NCI-H2107 treated with DMSO at 0.1 percent for 48 hours (cell line): ENCODE results near the gene VSNL1.

Experiments
- DNase-seq: peaks from one replicate; lab custom pipeline; 2025; ENCODE audit not compliant: unreplicated experiment; lab: John Stamatoyannopoulos, UW

VSNL1 gene

DNA sequence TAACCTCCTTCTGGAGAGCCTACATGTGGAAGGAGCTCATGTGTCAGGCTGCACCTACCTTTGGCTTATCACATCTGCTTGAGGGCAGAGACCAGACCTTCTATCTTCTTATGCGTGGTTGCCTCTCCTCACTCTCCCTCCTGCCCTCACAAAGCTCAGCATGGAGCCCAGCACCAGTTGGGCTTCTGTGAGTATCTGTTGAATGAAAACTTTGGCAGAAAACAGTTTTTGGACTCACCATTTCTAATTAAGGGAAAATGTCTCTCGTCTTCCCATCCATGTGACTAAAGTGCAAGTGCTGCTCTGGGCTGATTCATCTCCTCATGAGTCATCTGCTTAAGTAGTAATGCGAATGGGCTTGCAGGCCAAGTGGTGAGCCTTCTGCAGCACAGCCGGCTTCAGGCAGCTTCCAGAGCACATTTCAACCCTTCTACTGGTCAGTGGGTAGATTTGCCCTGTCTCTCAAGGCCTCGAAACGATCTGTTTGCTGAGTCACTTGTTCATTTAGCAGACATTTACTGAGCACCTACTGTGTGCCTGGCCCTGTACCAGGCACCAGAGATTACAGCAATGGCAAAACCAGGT is 102.6 kb downstream of the VSNL1 start:
- no peak for DNase-seq

DNA sequence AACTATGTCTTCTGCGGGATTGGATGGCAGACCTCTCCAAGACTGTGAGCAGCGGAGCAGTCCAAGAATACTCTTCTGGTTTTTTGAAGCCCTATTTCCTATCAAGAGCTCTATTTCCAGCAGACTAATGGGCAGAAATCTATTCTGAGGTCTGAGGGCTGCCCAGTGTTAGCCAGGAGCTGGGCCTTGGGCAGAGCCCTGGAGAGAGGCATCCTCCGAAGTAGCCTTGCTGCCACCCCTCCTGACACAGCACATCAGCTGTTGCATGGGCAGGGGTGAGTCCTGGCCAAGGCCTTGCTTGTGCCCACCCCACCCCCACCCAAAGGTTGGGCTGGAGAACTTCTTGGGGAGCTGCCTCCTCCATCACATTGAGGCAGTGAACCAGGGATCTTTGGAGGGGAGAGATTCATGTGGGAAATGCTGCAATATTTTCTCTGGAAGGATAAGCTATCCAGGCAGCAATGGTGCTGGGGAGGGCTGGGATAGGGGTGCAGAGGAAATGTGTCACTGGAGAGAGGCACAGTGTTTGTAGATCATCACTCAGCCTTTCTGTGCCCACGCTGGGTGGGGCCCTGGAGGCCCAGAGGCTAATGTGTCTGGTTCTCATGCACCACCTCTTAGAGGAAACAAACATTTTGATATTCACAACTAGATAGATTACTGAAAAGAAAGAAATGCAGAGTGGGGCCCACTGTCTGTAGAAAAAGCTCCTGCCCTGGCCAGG is 104.7 kb downstream of the VSNL1 start:
- DNase-seq: no peak

DNA sequence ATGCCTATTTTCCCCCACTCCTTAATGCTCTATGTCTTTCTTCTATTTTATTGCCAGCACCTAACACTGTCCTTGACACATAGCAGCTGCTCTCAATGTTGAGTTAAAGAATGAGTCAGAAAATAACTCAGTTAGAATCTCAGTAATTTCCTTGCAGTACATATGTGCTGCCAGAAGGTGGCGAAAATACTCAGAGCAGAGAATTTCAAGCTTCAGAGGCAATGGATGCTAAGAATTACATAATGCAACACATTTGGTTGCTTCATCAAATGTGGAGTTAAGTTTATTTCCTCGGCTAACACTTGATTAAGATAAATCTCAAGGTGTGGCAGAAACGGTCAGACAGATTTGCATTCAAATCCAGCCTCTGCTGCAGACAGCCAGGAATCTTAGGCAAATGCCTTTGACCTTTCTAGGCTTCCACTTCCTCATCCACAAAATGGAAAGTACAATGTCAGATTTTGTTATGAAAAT is 105.6 kb downstream of the VSNL1 start:
- peak; percentile 24 for DNase-seq

DNA sequence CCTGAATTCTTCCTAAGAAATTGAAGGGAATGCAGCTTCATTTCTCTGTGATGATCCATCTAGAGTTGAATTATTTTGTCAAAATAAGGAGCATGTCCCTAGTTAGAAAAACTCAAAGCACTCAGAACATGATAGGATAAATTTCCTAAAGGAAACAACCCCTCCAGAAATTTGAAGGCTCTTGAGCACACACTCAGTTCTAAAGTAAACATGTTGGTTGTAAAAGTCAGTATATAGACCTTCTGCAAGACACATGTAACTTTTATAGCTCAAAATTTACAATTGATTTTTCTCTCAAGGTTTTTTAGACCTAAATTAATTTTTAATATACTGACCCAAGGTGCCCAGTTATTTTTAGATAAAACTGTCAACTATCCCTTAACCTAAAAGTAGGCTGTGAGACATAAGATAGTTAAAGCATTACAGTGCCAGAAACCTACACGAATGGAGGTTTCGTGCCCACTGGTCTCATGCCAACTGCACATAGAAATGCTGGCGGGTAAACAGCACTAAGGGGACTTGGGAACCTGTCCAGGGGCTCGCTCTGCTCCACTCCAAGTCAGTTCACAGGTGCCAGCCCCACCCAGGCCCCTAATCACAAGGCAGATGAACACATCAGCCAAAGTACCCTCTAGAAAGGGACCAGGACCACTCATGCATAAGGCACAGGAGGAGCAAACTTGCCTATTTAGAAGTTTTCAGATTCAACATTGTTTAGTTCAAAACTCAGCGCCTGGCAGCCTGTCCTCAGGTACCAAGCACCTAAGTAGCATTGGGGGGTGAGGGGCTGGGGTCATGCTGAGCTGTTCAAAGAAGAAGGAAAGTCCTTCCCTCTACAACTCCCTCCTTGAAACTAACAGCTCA is 106.6 kb downstream of the VSNL1 start:
- no peak for DNase-seq

DNA sequence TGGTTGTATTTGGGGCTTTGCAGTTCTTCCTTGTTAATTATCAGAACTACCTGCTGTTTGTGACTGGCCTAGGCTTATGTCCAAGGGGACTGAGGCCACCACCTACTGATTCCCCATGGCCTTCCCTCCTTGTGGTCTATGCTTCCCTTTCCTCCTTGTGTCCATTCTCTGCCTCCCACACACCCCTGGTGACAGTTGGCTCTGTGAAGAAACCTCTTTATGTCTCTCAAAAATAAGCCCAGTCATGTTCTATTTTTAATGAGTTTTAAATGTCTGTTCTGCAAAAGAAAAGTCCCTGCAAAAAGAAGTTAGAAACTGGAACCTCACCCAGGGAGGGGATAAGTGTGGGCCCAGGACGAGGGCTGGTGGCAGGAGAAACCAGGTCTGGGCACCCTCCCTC is 108.1 kb downstream of the VSNL1 start:
- DNase-seq: no peak

DNA sequence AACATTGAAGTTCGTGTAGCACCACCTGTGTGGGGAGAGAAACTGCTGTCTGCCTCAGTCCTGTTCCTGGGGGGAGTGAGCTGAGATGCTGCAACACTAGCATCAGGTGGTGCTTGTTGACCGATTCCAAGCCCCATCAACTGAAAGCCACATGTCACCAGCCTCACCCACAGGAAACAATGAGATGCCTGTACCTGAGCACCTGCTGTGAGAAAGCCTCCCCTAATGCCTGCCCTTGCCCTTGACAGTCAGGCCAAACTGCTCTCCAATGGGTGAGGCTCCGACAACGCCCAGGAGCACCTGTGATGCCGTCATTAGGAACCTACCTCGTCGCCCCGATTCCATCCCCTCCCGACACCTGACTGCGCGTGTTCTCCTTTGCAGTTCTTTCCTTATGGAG is 108.5 kb downstream of the VSNL1 start:
- DNase-seq: no peak

DNA sequence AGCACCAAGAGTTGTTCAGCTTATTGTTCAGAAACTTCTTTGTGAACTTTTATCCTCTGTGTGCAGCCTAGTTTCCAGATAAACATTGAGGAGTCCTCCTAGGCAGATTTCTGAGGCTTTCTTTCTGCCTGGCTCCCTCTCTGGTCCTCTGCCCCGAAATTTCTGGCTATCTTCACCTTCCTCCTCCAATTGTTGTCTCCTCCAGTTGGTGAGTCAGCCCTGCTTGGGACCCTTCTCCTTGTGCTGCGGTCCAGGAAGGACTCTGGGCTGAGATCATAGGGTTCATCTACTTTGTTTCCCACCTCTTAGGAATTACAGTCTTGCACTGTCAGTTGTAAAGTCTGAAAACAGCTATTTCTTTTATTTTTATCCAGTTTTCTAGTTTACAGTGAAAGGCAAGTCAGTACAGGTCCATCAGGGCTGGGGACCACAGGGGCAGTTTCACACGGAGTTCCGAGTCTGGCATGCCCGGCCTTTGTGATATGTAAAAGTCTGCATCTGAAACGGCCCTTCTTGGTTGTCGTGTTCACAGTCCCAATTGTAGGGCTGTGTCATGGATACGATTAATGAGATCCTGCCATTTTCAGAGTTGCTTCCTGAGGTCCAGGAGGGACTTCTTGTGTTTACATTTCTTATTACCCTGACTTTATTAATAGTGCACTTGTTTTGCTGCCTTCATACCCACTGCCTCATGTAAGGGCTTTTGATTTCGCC is 112.3 kb downstream of the VSNL1 start:
- DNase-seq: no peak

DNA sequence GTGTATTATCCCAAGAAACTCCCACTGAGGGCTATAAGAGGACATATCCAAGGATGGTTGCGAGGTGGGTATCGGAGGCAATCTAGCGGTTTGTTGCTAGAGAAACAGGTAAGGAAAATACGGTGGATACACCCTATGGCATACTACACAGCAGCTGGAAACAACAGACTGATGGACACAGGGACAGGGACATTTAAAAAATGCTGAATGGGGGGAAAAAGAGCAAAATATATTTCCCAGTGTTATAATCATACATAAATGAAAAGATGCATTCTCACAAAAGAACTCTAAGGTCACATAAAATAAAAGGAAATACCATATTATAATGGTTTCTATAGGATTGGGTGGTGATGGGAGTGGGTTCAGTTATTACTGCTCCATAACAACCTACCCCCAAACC is 117.3 kb downstream of the VSNL1 start:
- no peak for DNase-seq

DNA sequence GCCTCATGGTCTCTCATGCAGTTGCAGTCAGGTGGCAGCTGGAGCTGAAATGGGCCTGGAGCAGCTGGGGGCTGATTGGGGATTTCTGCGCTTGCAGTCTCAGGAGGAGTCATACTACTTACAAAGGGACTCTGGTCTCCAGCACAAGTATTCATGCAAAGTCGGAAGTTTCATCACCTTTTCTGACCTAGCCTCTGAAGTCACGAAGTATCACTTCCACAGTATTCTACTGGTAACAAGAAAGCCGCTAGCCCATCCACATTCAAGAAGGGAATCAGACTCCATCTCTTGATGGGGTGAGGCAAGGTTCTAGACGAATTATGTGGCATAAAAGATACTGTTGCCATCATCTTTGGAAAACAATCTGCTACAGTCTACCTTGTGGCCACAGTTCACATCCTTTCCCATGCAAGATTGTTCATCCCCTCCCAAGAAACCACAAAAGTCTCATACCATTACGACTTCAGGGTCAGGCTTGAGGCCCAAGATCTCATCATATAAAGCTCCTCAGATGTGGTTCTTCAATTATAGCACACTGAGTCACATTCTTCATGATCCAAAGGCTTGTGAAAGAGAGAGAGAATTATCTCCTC is 117.9 kb downstream of the VSNL1 start:
- DNase-seq: no peak

DNA sequence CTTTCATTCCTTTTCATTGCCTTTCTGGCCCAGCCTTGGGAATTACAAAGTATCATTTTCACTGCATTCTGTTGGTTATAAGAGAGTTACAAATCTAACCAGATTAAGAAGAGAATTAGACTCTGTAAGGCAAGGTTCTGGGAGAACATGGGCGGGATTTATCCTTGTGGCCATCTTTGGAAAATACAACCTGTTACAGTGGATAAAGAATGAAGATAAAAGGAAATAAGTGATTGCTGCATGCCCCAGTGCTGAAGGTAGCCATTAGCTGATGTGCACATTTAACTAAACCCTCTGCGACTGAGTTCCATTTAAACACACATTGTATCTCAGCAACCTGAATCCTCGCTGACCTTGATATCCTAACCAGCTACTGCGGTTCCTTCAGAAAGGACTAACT is 119.7 kb downstream of the VSNL1 start:
- no peak for DNase-seq

DNA sequence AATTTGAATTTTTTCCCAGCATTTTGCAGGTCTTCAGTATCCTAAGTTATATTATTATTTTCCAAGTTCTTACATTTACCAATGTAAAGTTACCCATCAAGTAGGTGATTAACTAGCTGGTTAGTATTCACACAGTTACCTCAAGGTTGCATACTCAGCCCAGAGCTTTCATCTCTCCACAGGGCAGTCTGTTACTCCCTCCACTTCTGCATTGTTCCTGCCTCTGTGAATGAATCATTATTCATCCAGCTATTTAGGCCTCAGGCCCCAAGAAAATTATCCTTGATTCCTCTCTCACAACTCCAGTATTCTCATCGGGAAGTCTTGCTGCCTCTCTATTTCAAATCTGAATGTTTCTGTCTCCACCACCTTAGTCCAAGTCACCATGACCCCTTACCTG is 121.0 kb downstream of the VSNL1 start:
- DNase-seq: no peak

DNA sequence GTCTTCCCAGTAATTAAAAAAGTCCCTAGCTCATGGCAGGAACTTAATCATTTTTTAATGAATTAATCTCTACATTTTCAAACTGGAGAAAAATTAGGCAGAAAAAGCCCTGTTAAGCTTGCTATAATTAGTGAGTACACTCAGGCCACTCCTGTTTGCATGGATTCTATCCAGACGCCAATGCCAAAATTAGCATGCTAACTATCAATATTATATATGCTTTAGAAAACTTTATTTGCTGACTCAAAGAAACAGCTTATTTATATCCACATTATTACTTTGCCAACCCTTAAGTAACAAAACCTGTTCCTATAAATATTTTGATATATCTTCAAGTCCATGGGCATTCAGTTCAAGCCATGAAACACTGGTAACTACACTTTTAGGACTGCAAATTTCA is 122.2 kb downstream of the VSNL1 start:
- no peak for DNase-seq

DNA sequence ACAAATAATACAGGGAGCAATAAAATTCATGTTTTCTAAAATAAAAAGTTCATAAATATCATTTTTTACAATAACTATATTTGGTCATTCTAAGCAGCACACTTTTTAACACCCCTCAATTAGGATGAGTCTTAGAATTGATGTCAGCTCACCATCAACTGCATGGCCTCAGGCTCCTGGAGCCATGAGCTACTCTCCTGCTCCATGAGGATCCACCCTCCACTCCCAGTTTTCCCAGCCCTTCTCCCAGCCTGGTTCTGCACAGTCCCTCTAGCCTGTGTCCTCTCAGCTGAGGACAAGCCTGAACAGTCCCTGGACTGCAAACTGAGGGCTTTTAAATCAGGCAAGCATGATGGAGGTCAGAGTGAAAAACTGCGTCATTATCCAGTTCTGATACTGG is 124.0 kb downstream of the VSNL1 start:
- DNase-seq: no peak

DNA sequence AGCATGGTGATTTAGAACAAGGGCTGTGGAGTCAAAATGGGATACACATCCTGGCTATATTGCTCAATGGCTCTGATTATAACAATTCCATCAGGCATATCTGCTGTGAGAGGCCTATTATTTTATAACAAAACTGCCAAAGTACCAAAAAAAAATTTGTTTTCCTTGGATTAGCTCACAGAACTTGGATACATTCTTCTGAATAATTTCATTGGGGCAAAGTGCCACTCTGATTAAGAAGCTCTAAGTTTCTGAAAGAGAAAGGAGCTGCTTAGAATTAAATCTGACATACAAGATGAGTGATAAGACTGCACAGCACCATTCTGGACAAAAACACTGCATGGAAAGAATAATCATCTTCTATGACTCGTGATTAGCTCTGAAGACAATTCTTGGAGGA is 127.4 kb downstream of the VSNL1 start:
- DNase-seq: no peak

DNA sequence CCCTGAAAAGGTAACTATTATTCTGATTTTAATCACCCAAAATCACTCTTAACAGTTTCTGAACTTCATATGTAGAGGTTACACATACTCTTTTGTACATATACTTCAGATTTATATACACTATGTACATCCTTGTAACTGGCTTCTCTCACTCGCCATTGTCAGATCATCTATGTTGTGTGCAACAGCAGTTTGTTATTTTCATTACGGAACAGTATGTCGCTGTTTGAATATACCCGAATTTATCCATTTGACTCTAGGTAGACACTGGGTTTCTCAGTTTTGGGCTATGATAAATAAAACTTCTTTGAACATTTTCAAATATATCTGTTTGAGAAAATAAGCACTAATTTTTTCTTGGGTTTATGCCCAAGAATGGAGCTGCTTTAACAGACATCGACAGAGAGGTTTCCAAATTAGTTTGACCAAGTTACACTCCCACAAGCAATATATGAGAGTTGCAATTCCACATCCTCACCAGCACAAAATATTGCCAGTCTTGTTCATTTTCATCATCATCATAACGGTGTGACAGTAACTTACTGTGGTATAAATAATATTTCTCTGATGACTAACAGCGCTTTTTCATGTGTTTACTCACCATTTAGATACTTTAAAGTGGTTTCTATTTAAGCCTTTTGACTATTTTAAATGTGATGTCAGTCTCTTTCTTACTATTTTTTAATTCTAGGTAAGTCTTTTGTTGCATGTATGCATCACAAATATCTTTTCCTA is 132.3 kb downstream of the VSNL1 start:
- DNase-seq: no peak

DNA sequence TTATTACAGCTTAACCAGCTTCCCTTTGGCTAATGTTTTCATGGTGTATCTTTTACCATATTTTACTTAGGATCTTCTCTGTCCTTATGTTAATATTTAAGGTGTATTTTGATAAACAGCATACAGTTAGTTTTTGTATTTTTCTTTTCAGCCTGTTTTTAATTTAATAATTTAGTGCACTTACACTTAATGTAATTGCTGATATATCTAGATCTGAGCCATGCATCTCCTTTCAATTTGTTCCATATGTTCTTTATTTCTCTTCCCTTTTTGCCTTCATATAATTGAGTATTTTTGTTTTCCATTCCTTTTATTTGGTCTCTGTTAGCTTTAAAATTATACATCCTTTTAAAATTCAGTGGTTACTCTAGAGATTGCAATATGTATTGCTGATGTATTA is 134.3 kb downstream of the VSNL1 start:
- DNase-seq: no peak

DNA sequence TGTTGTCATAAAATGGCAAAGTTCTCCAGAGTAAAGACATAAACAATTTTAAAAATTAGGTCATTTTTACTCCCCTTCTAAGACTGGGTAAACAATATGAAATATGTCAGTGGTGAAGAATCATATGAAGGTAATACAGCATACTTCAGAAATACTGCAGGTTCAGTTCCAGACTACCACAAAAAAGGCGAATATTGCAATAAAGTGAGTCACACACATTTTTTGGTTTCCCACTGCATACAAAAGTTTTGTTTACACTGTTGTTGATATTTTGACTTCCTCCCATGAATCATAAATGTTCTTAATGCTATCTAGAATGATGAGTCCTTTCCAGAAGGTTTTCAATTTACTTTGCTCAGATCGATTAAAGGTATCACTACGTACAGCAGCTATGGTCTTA is 139.6 kb downstream of the VSNL1 start:
- DNase-seq: no peak

DNA sequence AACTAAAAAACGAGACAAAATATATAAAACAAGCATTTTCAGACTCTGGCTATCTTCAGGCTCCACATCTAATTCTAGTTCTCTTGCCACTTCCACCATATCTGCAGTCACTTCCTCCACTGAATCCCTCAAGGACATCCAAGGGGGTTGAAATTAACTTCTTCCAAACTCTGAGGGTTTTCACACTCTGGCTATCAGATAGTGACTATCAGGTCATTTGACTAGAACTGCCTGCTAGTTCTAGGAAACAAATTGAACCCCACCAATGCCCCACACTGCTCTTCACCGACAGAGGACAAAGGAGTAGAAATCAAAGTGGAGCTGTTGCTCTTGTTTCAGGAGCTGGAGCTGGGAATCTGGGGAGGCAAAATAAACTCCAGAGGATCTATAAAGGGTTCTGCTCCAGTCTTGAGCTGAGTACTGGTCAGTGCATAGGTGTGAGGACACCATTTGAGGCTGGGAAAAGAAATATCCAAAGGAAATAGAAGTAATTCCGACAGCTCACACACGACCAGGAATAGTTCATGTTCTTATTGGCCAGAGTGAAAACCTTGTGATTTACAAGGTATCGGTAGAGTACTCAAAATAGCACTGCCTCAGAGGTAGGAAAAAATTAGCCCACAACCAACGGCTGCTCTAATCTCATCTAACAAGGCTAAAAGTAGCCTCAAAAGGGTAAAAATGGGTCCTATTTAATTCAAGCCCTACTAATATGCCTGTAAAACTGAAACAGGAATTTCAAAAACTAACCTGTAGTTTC is 141.8 kb downstream of the VSNL1 start:
- DNase-seq: no peak

DNA sequence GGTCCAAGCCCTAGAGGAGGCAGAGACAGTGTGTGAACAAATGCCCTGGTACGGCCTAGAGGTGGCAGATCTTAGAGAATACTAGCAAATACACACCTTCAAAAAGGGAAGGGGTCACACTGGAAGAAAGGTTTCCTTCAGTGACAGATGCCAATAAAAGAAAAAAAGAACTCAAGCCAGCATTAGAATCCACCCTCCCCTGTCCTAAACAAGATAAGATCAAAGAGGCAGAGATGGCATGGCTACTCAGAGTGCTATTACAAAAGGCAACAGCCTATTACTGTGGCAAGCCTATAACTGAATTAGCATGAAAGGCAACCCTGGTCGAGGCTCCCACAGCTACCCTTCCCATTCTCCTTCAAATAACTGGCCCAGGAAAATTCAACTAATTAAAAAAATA is 143.5 kb downstream of the VSNL1 start:
- no peak for DNase-seq

DNA sequence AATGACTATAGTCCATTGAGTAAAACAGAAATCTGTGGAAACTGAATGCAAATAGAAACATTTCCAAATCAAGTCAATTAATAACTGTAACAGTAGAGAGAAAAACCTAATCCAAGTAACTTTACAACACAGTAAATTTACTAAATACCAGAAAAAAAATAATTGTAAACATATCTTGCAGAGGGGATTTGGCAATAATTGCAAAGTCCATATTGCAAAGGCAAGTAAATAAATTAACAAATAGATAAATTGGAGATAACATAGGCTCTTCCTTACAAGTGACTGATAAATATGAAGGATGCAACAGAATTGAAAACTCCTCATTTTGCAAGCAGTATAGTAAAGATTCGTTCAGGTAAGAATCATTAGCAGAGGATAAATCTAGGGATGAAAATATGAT is 148.1 kb downstream of the VSNL1 start:
- DNase-seq: no peak
